GM12864 (cell line): Measurements from ENCODE around the gene SERPINB6.
A peak's percentile ranks its signal among the peaks of the same experiment; 100 is the strongest.
"Not testable (repeated sequence)": the region's sequence is repeated elsewhere in the genome, so short reads cannot be mapped to it uniquely, and the experiment has no call there.

Experiments
- DNase-seq: peaks from one replicate; pipeline ENCODE4 v3.0.0-alpha.2; 2011; ENCODE audit warnings: low read depth
- H3K4me3 ChIP-seq: 2 replicates; pipeline ENCODE4 v1.5.1; 2011; ENCODE audit warnings: mild to moderate bottlenecking, low read depth, low read length, control low read depth
- CTCF ChIP-seq: IDR thresholded peaks from 2 replicates; pipeline ENCODE4 v1.5.1; 2011; ENCODE audit warnings: low read depth, mild to moderate bottlenecking, moderate library complexity, low read length, control low read depth, inconsistent platforms; ENCODE audit errors: missing control alignments

Gene SERPINB6

GRCh38 chr6:3007571-3007970 lies 36.2 kb upstream of the SERPINB6 start:
- TF ChIP-seq CTCF: no peak

GRCh38 chr6:3006476-3006875 lies 35.1 kb upstream of the SERPINB6 start:
- H3K4me3 ChIP-seq: no peak overlapping the region
- DNase-seq: no peak
- no peak for TF ChIP-seq CTCF

More at GRCh38 chr6:3007571-3007970, 36.2 kb upstream of the SERPINB6 start:
- H3K4me3 ChIP-seq: no peak overlapping the region
- DNase-seq: no peak

- H3K4me3 ChIP-seq: no peak overlapping the region
- no peak for TF ChIP-seq CTCF
- no peak for DNase-seq
These were observed 34.5 kb upstream of the SERPINB6 start for GRCh38 chr6:3005874-3006273.

- no peak for DNase-seq
- H3K4me3 ChIP-seq: no peak overlapping the region
- TF ChIP-seq CTCF: no peak
These were observed 33.7 kb upstream of the SERPINB6 start for GRCh38 chr6:3005077-3005476.

GRCh38 chr6:3003226-3003625 lies 31.9 kb upstream of the SERPINB6 start:
- not testable (repeated sequence) for H3K4me3 ChIP-seq, DNase-seq

GRCh38 chr6:3001773-3002293 lies 30.5 kb upstream of the SERPINB6 start:
- H3K4me3 ChIP-seq: no peak overlapping the region
- DNase-seq: no peak
- peak; percentile 76 for TF ChIP-seq CTCF

GRCh38 chr6:3001146-3001772 lies 29.9 kb upstream of the SERPINB6 start:
- no peak for DNase-seq

More at GRCh38 chr6:3001146-3001772, 29.9 kb upstream of the SERPINB6 start:
- no peak for TF ChIP-seq CTCF
- no peak overlapping the region for H3K4me3 ChIP-seq
